Sigmoid colon (tissue), 7 donors: Measurements from ENCODE around the gene CCDC191. TPM values are rescaled to one million over a fixed set of nuclear protein-coding genes. Genes with fewer than 3 reads are reported as not detected.
A peak's percentile ranks its signal among the peaks of the same experiment; 100 is the strongest.

Experiments used
- DNase-seq: peaks from one replicate; pipeline ENCODE4 v3.0.0-alpha.2; 2019
- H3K27ac ChIP-seq, 4 donors: fragments of 200-600 bp; sonication (generic); one replicate each; pipeline ENCODE4 v1.5.1; 2016 to 2019; ENCODE audit warnings: mild to moderate bottlenecking in 1 of 4
- H3K27me3 ChIP-seq, 3 donors: fragments of 200-600 bp; sonication (generic); one replicate each; pipeline ENCODE4 v1.5.1; 2019; ENCODE audit warnings: mild to moderate bottlenecking in 1 of 3
- H3K36me3 ChIP-seq, 4 donors: fragments of 200-600 bp; sonication (generic); one replicate each; pipeline ENCODE4 v1.5.1; 2016 to 2019
- H3K4me1 ChIP-seq, 4 donors: fragments of 200-600 bp; sonication (generic); one replicate each; pipeline ENCODE4 v1.5.1; 2017 to 2019
- H3K4me3 ChIP-seq, 4 donors: fragments of 200-600 bp; sonication (generic); one replicate each; pipeline ENCODE4 v1.5.1; 2017 to 2019; ENCODE audit warnings: mild to moderate bottlenecking in 2 of 4, moderate library complexity in 1 of 4
- H3K9me3 ChIP-seq, 4 donors: fragments of 200-600 bp in 3 of 4; sonication (generic) in 3 of 4; one replicate each; pipeline versions ENCODE4 v1.5.1 to v1.6.1; 2013 to 2019
- CTCF ChIP-seq, 4 experiments: fragments of 450-650 bp in 3 of 4; fragments of 200-600 bp in 1 of 4; IDR thresholded peaks; one replicate each; pipeline ENCODE4 v1.5.1; 2016 to 2019; ENCODE audit warnings: antibody characterized with exemption in 4 of 4, mild to moderate bottlenecking in 3 of 4, moderate library complexity in 2 of 4
- EP300 ChIP-seq, 4 donors: sonication (generic); formaldehyde crosslinking; IDR thresholded peaks; one replicate each; pipeline ENCODE4 v1.6.1; 2017; ENCODE audit warnings: antibody characterized with exemption in 4 of 4
- POLR2A ChIP-seq, 2 donors: fragments of 450-650 bp; IDR thresholded peaks; one replicate each; pipeline ENCODE4 v1.6.1; 2016; ENCODE audit warnings: antibody characterized with exemption in 2 of 2, mild to moderate bottlenecking in 2 of 2, moderate library complexity in 2 of 2
- POLR2AphosphoS5 ChIP-seq, 4 donors: sonication (generic); formaldehyde crosslinking; IDR thresholded peaks; one replicate each; pipeline ENCODE4 v1.6.1; 2017; ENCODE audit warnings: antibody characterized with exemption in 4 of 4
- WGBS, 2 donors: extraction: QIAGEN DNeasy Blood & Tissue Kit; methylation state at CpG; one replicate each; pipeline ENCODE4 v1.1.7; 2013; 5-methylcytosine and 5-hydroxymethylcytosine counted together
- intact Hi-C: fragments of 100-400 bp; cut with DNase I; formaldehyde crosslinking; loops from one replicate; pipeline ENCODE4 v1.15.1; 2023
- polyA plus RNA-seq, 3 donors: library from polyadenylated mRNA; stranded (reverse); fragments of 200-250 nt; gene quantifications; one replicate each; pipeline ENCODE4 v1.2.3, GENCODE V29; 2013
- total RNA-seq, 4 donors: library from RNA; depleted of rRNA; stranded (reverse); fragments of >200 nt; gene quantifications; one replicate each; pipeline ENCODE4 v1.1.0, GENCODE V29; 2016
- donor health status: healthy with polysubstance abuse.
- donor health status: Bipolar disorder and iron deficiency.
- donor health status: healthy.

CCDC191 gene
- total RNA-seq (1 to 10 TPM; 3.2 to 5.5 (median 4.7) TPM), polyA plus RNA-seq (1 to 10 TPM in 2 of 3 donors, under 1 TPM in 1; 0.60 to 2.9 (median 2.3) TPM)

GRCh38 chr3:114056130-114057010 is at the start of gene CCDC191, which contains the start of gene QTRT2:
Gene CCDC191, minus strand, starts transcription at chr3:114056526. Its CDS starts 60 bp downstream, at chr3:114056466.
Gene QTRT2, plus strand, starts transcription at chr3:114056737. Its CDS starts 8,521 bp downstream, at chr3:114065258.
- TF ChIP-seq EP300 (IDR thresholded peaks at IDR 0.05) (peak in 1 of 4 donors; percentile 81), POLR2AphosphoS5 (IDR thresholded peaks at IDR 0.05) (peak in 3 of 4 donors; percentile 53 to 86 (median 67)), CTCF (IDR thresholded peaks at IDR 0.05) (no peak), POLR2A (IDR thresholded peaks at IDR 0.05) (no peak)
- Histone ChIP-seq H3K36me3 (no peaks in the 10 kb centered on the region), H3K9me3 (no peaks in the 10 kb centered on the region), H3K4me3 (peak within 1 kb of the TSS; percentile 67 to 76 (median 72)), H3K27ac (peak within 1 kb of the TSS; percentile 82 to 86 (median 85)), H3K4me1 (peaks cover 0 to 30% (median 19%) of the 10 kb centered on the region in 4 donors), H3K27me3 (no peaks in the 10 kb centered on the region)
- WGBS, 2 donors = 0% methylated on average over 49 of the region's 49 CpGs
- intact Hi-C loops = loop anchor here (2.0 to 10.0 kb wide), 5 partner anchors 109 to 1244 kb away; partner anchors contain the start of genes GTPBP8, ZBTB20 and ZDHHC23
- peak; percentile 99 for DNase-seq

GRCh38 chr3:114104414-114104813 is 48.1 kb upstream of the CCDC191 start:
- no peak for TF ChIP-seq EP300 (IDR thresholded peaks at IDR 0.05)
- 71 to 91% methylated on average over 3 of the region's 3 CpGs for WGBS, 2 donors
- H3K4me1 ChIP-seq = no peaks in the 10 kb centered on the region
- no peak overlapping the region for H3K4me3 ChIP-seq
- no peaks in the 10 kb centered on the region for H3K27me3 ChIP-seq
- no peaks in the 10 kb centered on the region for H3K36me3 ChIP-seq
- intact Hi-C loops = no loop called here
- no peaks in the 10 kb centered on the region for H3K9me3 ChIP-seq
- H3K27ac ChIP-seq = no peak overlapping the region
- no peak for DNase-seq

GRCh38 chr3:114103858-114104257 is 47.5 kb upstream of the CCDC191 start:
- Histone ChIP-seq H3K27ac (no peak overlapping the region), H3K27me3 (no peaks in the 10 kb centered on the region), H3K9me3 (no peaks in the 10 kb centered on the region), H3K36me3 (no peaks in the 10 kb centered on the region), H3K4me1 (no peaks in the 10 kb centered on the region), H3K4me3 (no peak overlapping the region)
- TF ChIP-seq CTCF (IDR thresholded peaks at IDR 0.05) = no peak
- no peak for TF ChIP-seq POLR2AphosphoS5 (IDR thresholded peaks at IDR 0.05)
- no peak for TF ChIP-seq POLR2A (IDR thresholded peaks at IDR 0.05)
- no peak for TF ChIP-seq EP300 (IDR thresholded peaks at IDR 0.05)
- intact Hi-C loops = no loop called here
- 93 to 94% methylated on average over 4 of the region's 4 CpGs for WGBS, 2 donors
- DNase-seq = no peak

DNA sequence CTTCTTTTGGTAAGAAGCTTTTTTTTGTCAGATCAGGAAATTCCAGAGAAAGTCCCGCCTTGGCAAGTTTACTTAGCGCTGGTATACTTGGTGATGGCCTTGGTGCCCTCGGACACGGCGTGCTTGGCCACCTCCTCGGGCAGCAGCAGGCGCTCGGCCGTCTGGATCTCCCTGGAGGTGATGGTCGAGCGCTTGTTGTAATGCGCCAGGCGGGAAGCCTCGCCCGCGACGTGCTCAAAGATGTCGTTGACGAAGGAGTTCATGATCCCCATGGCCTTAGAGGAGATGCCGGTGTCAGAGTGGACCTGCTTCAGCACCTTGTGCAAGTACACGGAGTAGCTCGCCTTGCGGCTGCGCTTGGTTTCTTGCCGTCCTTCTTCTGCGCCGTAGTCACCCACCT is 46.9 kb upstream of the CCDC191 start:
- no peak for TF ChIP-seq POLR2A (IDR thresholded peaks at IDR 0.05)
- no peak for TF ChIP-seq EP300 (IDR thresholded peaks at IDR 0.05)
- no peak for TF ChIP-seq CTCF (IDR thresholded peaks at IDR 0.05)
- TF ChIP-seq POLR2AphosphoS5 (IDR thresholded peaks at IDR 0.05) = no peak
- Histone ChIP-seq H3K27ac (no peak overlapping the region), H3K27me3 (no peaks in the 10 kb centered on the region), H3K9me3 (no peaks in the 10 kb centered on the region), H3K4me3 (no peak overlapping the region), H3K4me1 (no peaks in the 10 kb centered on the region), H3K36me3 (no peaks in the 10 kb centered on the region)
- 96% methylated on average over 27 of the region's 27 CpGs for WGBS, 2 donors
- intact Hi-C loops = no loop called here
- no peak for DNase-seq

DNA sequence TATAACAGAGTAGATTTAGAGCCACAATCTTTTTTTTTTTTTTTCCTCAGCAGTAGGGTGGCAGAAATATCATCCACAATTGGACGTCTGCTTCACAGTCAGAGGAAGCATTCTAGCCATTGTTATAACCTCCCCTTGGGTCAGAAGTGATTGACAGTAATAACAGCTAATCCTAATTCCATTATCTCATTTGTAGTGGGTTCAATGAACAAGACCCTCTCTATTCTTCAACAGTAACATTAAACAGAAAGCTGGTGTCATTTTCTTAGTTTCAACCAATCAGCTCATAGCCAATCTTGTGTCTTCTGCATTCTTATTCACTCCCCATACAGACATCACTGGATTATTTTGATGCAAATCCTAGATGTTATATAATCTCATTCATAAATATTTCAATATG is 44.8 kb upstream of the CCDC191 start:
- H3K4me1 ChIP-seq = no peaks in the 10 kb centered on the region
- TF ChIP-seq CTCF (IDR thresholded peaks at IDR 0.05) (no peak), POLR2A (IDR thresholded peaks at IDR 0.05) (no peak), EP300 (IDR thresholded peaks at IDR 0.05) (no peak), POLR2AphosphoS5 (IDR thresholded peaks at IDR 0.05) (no peak)
- no peaks in the 10 kb centered on the region for H3K27me3 ChIP-seq
- WGBS, 2 donors = 56 to 79% methylated on average over 1 of the region's 1 CpG
- no peaks in the 10 kb centered on the region for H3K9me3 ChIP-seq
- intact Hi-C loops = no loop called here
- no peak for DNase-seq
- H3K27ac ChIP-seq = no peak overlapping the region
- no peaks in the 10 kb centered on the region for H3K36me3 ChIP-seq
- no peak overlapping the region for H3K4me3 ChIP-seq
